ENCODE data around the gene SLC39A5. TPM values are rescaled to one million over a fixed set of nuclear protein-coding genes. Genes with fewer than 3 reads are reported as not detected.
A peak's percentile ranks its signal among the peaks of the same experiment; 100 is the strongest.

SLC39A5 gene
- total and polyA plus RNA-seq, 2 of the 13 experiments (the other 11 are each of a cell fraction or from before 2014, with no cell fraction given): 59.7 to 101 TPM

GRCh38 chr12:56258068-56258819, 28.4 kb downstream of the SLC39A5 start, which contains the start of gene ANKRD52 (continued):
- TF ChIP-seq YEATS4 (CRISPR knock-in tag; IDR thresholded peaks at IDR 0.05; ENCODE audit: borderline replicate concordance): peak; percentile 89
- peak; percentile 26; the same call in 1 of the 2 replicates for TF ChIP-seq ZBTB7B (CRISPR knock-in tag; IDR thresholded peaks at IDR 0.05)
- no peak for TF ChIP-seq PRDM15 (CRISPR knock-in tag; IDR thresholded peaks at IDR 0.05)
- no peak for TF ChIP-seq ZNF543 (CRISPR knock-in tag; IDR thresholded peaks at IDR 0.05)
- peak; percentile 49; the same call in 1 of the 2 replicates for TF ChIP-seq AKAP8 (CRISPR knock-in tag; IDR thresholded peaks at IDR 0.05)
- TF ChIP-seq TIGD3 (CRISPR knock-in tag; IDR thresholded peaks at IDR 0.05; ENCODE audit: borderline replicate concordance): no peak
- TF ChIP-seq U2AF1 (optimal IDR thresholded peaks at IDR 0.05; ENCODE audit: low read depth, low read length): no peak
- no peak for TF ChIP-seq TBX3 (IDR thresholded peaks at IDR 0.05; ENCODE audit: borderline replicate concordance)
- TF ChIP-seq NCOA5 (CRISPR knock-in tag; IDR thresholded peaks at IDR 0.05): no peak
- TF ChIP-seq NFIB (CRISPR knock-in tag; IDR thresholded peaks at IDR 0.05; ENCODE audit: borderline replicate concordance): no peak
- no peak for TF ChIP-seq GZF1 (CRISPR knock-in tag; IDR thresholded peaks at IDR 0.05)
- TF ChIP-seq MTA3 (CRISPR knock-in tag; IDR thresholded peaks at IDR 0.05): no peak
- TF ChIP-seq SOX6 (IDR thresholded peaks at IDR 0.05): no peak
- no peak for TF ChIP-seq SOX6 (CRISPR knock-in tag; IDR thresholded peaks at IDR 0.05)
- TF ChIP-seq ZSCAN21 (CRISPR knock-in tag; IDR thresholded peaks at IDR 0.05; ENCODE audit: borderline replicate concordance): peak; percentile 86
- peak; percentile 50; the same call in 1 of the 2 replicates for TF ChIP-seq ZSCAN31 (CRISPR knock-in tag; IDR thresholded peaks at IDR 0.05; ENCODE audit: low read depth)
- TF ChIP-seq E2F5 (CRISPR knock-in tag; conservative IDR thresholded peaks at IDR 0.05): no peak
- TF ChIP-seq ZBTB14 (CRISPR knock-in tag; IDR thresholded peaks at IDR 0.05): peak; percentile 48; the same call in 1 of the 2 replicates
- TF ChIP-seq TP53 (CRISPR knock-in tag; conservative IDR thresholded peaks at IDR 0.05): no peak
- TF ChIP-seq HOXA3 (CRISPR knock-in tag; IDR thresholded peaks at IDR 0.05): peak; percentile 57; the same call in 1 of the 2 replicates
- TF ChIP-seq MXD4 (CRISPR knock-in tag; IDR thresholded peaks at IDR 0.05): no peak
- peak; percentile 77; the same call in 1 of the 2 replicates for TF ChIP-seq ZNF776 (CRISPR knock-in tag; IDR thresholded peaks at IDR 0.05)
- TF ChIP-seq ZNF597 (CRISPR knock-in tag; IDR thresholded peaks at IDR 0.05): no peak

Data from HepG2 (cell line).